Breast epithelium (tissue), 4 donors: ENCODE measurements around the gene ECT2. TPM values are rescaled to one million over a fixed set of nuclear protein-coding genes. Genes with fewer than 3 reads are reported as not detected.

Experiments used
- DNase-seq, 2 donors: peaks; one replicate each; pipeline ENCODE4 v3.0.0-alpha.2; 2019; ENCODE audit warnings: low spot score in 2 of 2
- H3K27ac ChIP-seq, 2 donors: fragments of 200-600 bp; sonication (generic) in 1 of 2; one replicate each; pipeline ENCODE4 v1.5.1; 2016 to 2019; ENCODE audit warnings: mild to moderate bottlenecking in 1 of 2
- H3K27me3 ChIP-seq, 2 donors: fragments of 200-600 bp; sonication (generic) in 1 of 2; one replicate each; pipeline versions ENCODE4 v1.5.1 to v1.6.0; 2017 to 2019; ENCODE audit warnings: control low read depth in 1 of 2, mild to moderate bottlenecking in 1 of 2
- H3K36me3 ChIP-seq: fragments of 200-600 bp; one replicate; pipeline ENCODE4 v1.5.1; 2019
- H3K4me1 ChIP-seq, 2 donors: fragments of 200-600 bp; sonication (generic); one replicate each; pipeline ENCODE4 v1.5.1; 2016 to 2019; ENCODE audit warnings: control low read depth in 1 of 2
- H3K4me3 ChIP-seq, 3 donors: fragments of 200-600 bp; sonication (generic); 1 replicate in 2 of 3; 2 replicates in 1 of 3; pipeline ENCODE4 v1.5.1; 2016 to 2019; ENCODE audit warnings: mild to moderate bottlenecking in 3 of 3, moderate library complexity in 2 of 3
- H3K9me3 ChIP-seq, 2 donors: fragments of 200-600 bp; sonication (generic) in 1 of 2; one replicate each; pipeline ENCODE4 v1.5.1; 2016 to 2019; ENCODE audit warnings: control low read depth in 1 of 2
- CTCF ChIP-seq, 3 donors: fragments of 450-650 bp; IDR thresholded peaks; one replicate each; pipeline ENCODE4 v1.5.1; 2016 to 2017; ENCODE audit warnings: antibody characterized with exemption in 3 of 3, mild to moderate bottlenecking in 3 of 3, moderate library complexity in 3 of 3
- POLR2A ChIP-seq: fragments of 450-650 bp; IDR thresholded peaks from one replicate; pipeline ENCODE4 v1.6.1; 2016; ENCODE audit warnings: antibody characterized with exemption, mild to moderate bottlenecking, moderate library complexity
- POLR2AphosphoS5 ChIP-seq, 3 donors: sonication (generic); formaldehyde crosslinking; IDR thresholded peaks; one replicate each; pipeline ENCODE4 v1.6.1; 2017; ENCODE audit warnings: antibody characterized with exemption in 3 of 3
- intact Hi-C: fragments of 100-400 bp; cut with DNase I; formaldehyde crosslinking; loops from one replicate; pipeline ENCODE4 v1.15.1; 2023; ENCODE audit warnings: low total_unique reads
- total RNA-seq, 3 donors: library from RNA; depleted of rRNA; stranded (reverse); fragments of >200 nt; gene quantifications; one replicate each; pipeline ENCODE4 v1.1.0, GENCODE V29; 2016

The ECT2 gene
- total RNA-seq, 3 donors from 2014 or later = 8.5 to 20.1 (median 15.4) TPM

GRCh38 chr3:172709774-172710663 is 40.5 kb upstream of the ECT2 start:
- no peaks in the 10 kb centered on the region for H3K27me3 ChIP-seq
- H3K4me1 ChIP-seq = no peaks in the 10 kb centered on the region
- peak overlapping the region; percentile 74 to 84 (median 78) for H3K4me3 ChIP-seq
- peak; percentile 39 to 60 for DNase-seq
- H3K27ac ChIP-seq = peak overlapping the region; percentile 91
- TF ChIP-seq POLR2A = no peak
- no peak for TF ChIP-seq POLR2AphosphoS5 (IDR thresholded peaks at IDR 0.05)
- no peak for TF ChIP-seq CTCF (IDR thresholded peaks at IDR 0.05)
- no peaks in the 10 kb centered on the region for H3K36me3 ChIP-seq
- intact Hi-C loops = no loop called here
- H3K9me3 ChIP-seq = no peaks in the 10 kb centered on the region

GRCh38 chr3:172710664-172711453 is 39.7 kb upstream of the ECT2 start, which contains the start of gene NCEH1:
TSS of gene NCEH1 (minus strand) at chr3:172711067. CDS start at chr3:172710984, 83 bp downstream.
- intact Hi-C loops = no loop called here

GRCh38 chr3:172711454-172711795 is 39.1 kb upstream of the ECT2 start:
- no peaks in the 10 kb centered on the region for H3K27me3 ChIP-seq
- no peaks in the 10 kb centered on the region for H3K36me3 ChIP-seq
- peak overlapping the region; percentile 91 for H3K27ac ChIP-seq
- no peak for TF ChIP-seq POLR2A
- TF ChIP-seq POLR2AphosphoS5 (IDR thresholded peaks at IDR 0.05) = no peak
- TF ChIP-seq CTCF (IDR thresholded peaks at IDR 0.05) = no peak
- H3K9me3 ChIP-seq = no peaks in the 10 kb centered on the region
- intact Hi-C loops = no loop called here
- DNase-seq = no peak
- no peaks in the 10 kb centered on the region for H3K4me1 ChIP-seq
- peak overlapping the region; percentile 74 to 84 (median 78) for H3K4me3 ChIP-seq

More at GRCh38 chr3:172710664-172711453, 39.7 kb upstream of the ECT2 start, which contains the start of gene NCEH1:
- peak within 1 kb of the TSS; percentile 74 to 84 (median 78) for H3K4me3 ChIP-seq
- H3K36me3 ChIP-seq = no peaks in the 10 kb centered on the region
- H3K27me3 ChIP-seq = no peaks in the 10 kb centered on the region
- H3K4me1 ChIP-seq = no peaks in the 10 kb centered on the region
- no peaks in the 10 kb centered on the region for H3K9me3 ChIP-seq
- DNase-seq = peak; percentile 85 to 87
- peak; percentile 55 to 72 (median 71) for TF ChIP-seq POLR2AphosphoS5 (IDR thresholded peaks at IDR 0.05)
- peak; percentile 45 for TF ChIP-seq POLR2A
- TF ChIP-seq CTCF (IDR thresholded peaks at IDR 0.05) = peak; percentile 45 to 86 (median 83)
- peak within 1 kb of the TSS; percentile 91 for H3K27ac ChIP-seq

- TF ChIP-seq POLR2AphosphoS5 (IDR thresholded peaks at IDR 0.05) (no peak), POLR2A (no peak), CTCF (IDR thresholded peaks at IDR 0.05) (no peak)
- Histone ChIP-seq H3K27ac (no peak overlapping the region), H3K4me1 (no peaks in the 10 kb centered on the region), H3K36me3 (no peaks in the 10 kb centered on the region), H3K27me3 (no peaks in the 10 kb centered on the region), H3K9me3 (no peaks in the 10 kb centered on the region), H3K4me3 (no peak overlapping the region)
- DNase-seq = no peak
- intact Hi-C loops = no loop called here
Observed at GRCh38 chr3:172713316-172713715, 37.2 kb upstream of the ECT2 start.
